T-cell (primary cell): ENCODE data around the gene KCND2. TPM values are rescaled to one million over a fixed set of nuclear protein-coding genes. Genes with fewer than 3 reads are reported as not detected.

Experiments
- ATAC-seq, 4 experiments: fragments of 200-7000 bp in 3 of 4; fragments of 150-1000 bp in 1 of 4; cut with Tn5 transposase; replicated peaks in 1 of 4; 1 replicate in 3 of 4; 2 replicates in 1 of 4; pipeline ENCODE4 v1.10.0; 2021; ENCODE audit warnings: moderate library complexity in 3 of 4, mild to moderate bottlenecking in 2 of 4, moderate number of reproducible peaks in 1 of 4
- CTCF ChIA-PET, 2 donors: fragments of 300-600 bp; sonication (Branson Sonifier 250); formaldehyde crosslinking; loops; one replicate each; lab custom pipeline; 2022; ENCODE audit warnings: antibody characterized with exemption in 2 of 2; lab: Charles Lee
- POLR2A ChIA-PET, 2 donors: fragments of 300-600 bp; sonication (Branson Sonifier 250); formaldehyde crosslinking; loops; one replicate each; lab custom pipeline; 2022; ENCODE audit warnings: antibody characterized with exemption in 2 of 2; lab: Charles Lee
- DNase-seq, 35 experiments: peaks; one replicate each; pipeline versions ENCODE4 v3.0.0 to v3.0.0-alpha.2; 2013 to 2023
- H3K27ac ChIP-seq: one replicate; pipeline ENCODE4 v1.5.1; 2013; ENCODE audit warnings: low read length
- H3K27me3 ChIP-seq, 2 experiments: replicated peaks in 1 of 2; 1 replicate in 1 of 2; 2 replicates in 1 of 2; pipeline versions ENCODE4 v1.6.1 to v1.7.0; 2013; ENCODE audit warnings: low read length in 1 of 2, mixed read lengths in 1 of 2; ENCODE audit not compliant: control insufficient read depth in 2 of 2, insufficient read depth in 2 of 2; ENCODE audit errors: extremely low read depth in 1 of 2
- H3K36me3 ChIP-seq, 2 donors: 1 replicate in 1 of 2; 2 replicates in 1 of 2; pipeline versions ENCODE4 v1.6.1 to v1.7.0; 2013; ENCODE audit warnings: low read length in 1 of 2; ENCODE audit not compliant: control insufficient read depth in 2 of 2, insufficient read depth in 1 of 2; ENCODE audit errors: extremely low read depth in 1 of 2
- H3K4me1 ChIP-seq, 2 experiments: 1 replicate in 1 of 2; 2 replicates in 1 of 2; pipeline versions ENCODE4 v1.6.1 to v1.7.0; 2013; ENCODE audit warnings: low read length in 2 of 2, mixed read lengths in 1 of 2; ENCODE audit not compliant: insufficient read depth in 2 of 2, control insufficient read depth in 1 of 2; ENCODE audit errors: extremely low read depth in 1 of 2
- H3K4me3 ChIP-seq, 2 donors: 1 replicate in 1 of 2; 2 replicates in 1 of 2; pipeline versions ENCODE4 v1.5.1 to v1.7.0; 2013; ENCODE audit warnings: mild to moderate bottlenecking in 2 of 2, low read length in 1 of 2, moderate library complexity in 1 of 2; ENCODE audit not compliant: control insufficient read depth in 1 of 2; ENCODE audit errors: extremely low read depth in 1 of 2
- H3K9me3 ChIP-seq: 2 replicates; pipeline ENCODE4 v1.7.0; 2013
- H3K27ac Mint-ChIP-seq, 2 donors: one replicate each; pipeline ENCODE4 v1.8.0; 2020 to 2021; ENCODE audit warnings: mild to moderate bottlenecking in 2 of 2, mixed read lengths in 2 of 2
- H3K27me3 Mint-ChIP-seq, 2 donors: one replicate each; pipeline ENCODE4 v1.8.0; 2021 to 2022; ENCODE audit warnings: mixed read lengths in 2 of 2
- H3K36me3 Mint-ChIP-seq: one replicate; pipeline ENCODE4 v1.8.0; 2021; ENCODE audit warnings: mixed read lengths
- H3K4me1 Mint-ChIP-seq, 3 donors: one replicate each; pipeline ENCODE4 v1.8.0; 2020 to 2022; ENCODE audit warnings: mixed read lengths in 3 of 3, mild to moderate bottlenecking in 1 of 3
- H3K4me3 Mint-ChIP-seq, 3 donors: one replicate each; pipeline ENCODE4 v1.8.0; 2020 to 2022; ENCODE audit warnings: mild to moderate bottlenecking in 3 of 3, mixed read lengths in 3 of 3, moderate library complexity in 3 of 3
- H3K9me3 Mint-ChIP-seq, 3 donors: one replicate each; pipeline ENCODE4 v1.8.0; 2020 to 2022; ENCODE audit warnings: mixed read lengths in 3 of 3
- WGBS: methylation state at CpG from one replicate; pipeline ENCODE4 v1.1.5; 2013; ENCODE audit warnings: missing lambda C conversion rate; ENCODE audit not compliant: insufficient coverage; 5-methylcytosine and 5-hydroxymethylcytosine counted together
- total RNA-seq, 35 experiments: library from RNA in 6 of 35; stranded (reverse) in 6 of 35; fragments of 120-200 nt in 1 of 35; gene quantifications; one replicate each; pipeline versions ENCODE4 v1.2.1 to v1.2.4 and lab custom pipeline; 2013 to 2026

KCND2 gene
- total RNA-seq, 5 donors from 2014 or later (not counting 1 experiment from before 2014, with no cell fraction given) = not detected

- Mint-ChIP-seq H3K27ac (no peak overlapping the region), H3K36me3 (no peaks in the 10 kb centered on the region), H3K9me3 (no peaks in the 10 kb centered on the region), H3K4me1 (no peaks in the 10 kb centered on the region), H3K4me3 (no peak overlapping the region), H3K27me3 (peaks cover 0 to 1% of the 10 kb centered on the region in 2 donors)
- Histone ChIP-seq H3K4me3 (no peak overlapping the region), H3K27ac (no peak overlapping the region), H3K4me1 (no peaks in the 10 kb centered on the region), H3K27me3 (no peaks in the 10 kb centered on the region), H3K9me3 (no peaks in the 10 kb centered on the region), H3K36me3 (no peaks in the 10 kb centered on the region)
- no CpG with 5 or more reads among the region's 2 CpGs for WGBS
- CTCF ChIA-PET = interaction anchor here in 1 of 2 donors (0.6 kb wide), 2 partner anchors 393 to 407 kb away, joined by 6 to 7 read pairs; no protein-coding TSS in a partner anchor
- ATAC-seq (no peak), DNase-seq (no peak)
- POLR2A ChIA-PET = interaction anchor here in 1 of 2 donors (0.6 kb wide), 1 partner anchor 314 kb away, joined by 3 read pairs; no protein-coding TSS in a partner anchor
Observed at GRCh38 chr7:120724955-120725354, 452.0 kb downstream of the KCND2 start.

- POLR2A ChIA-PET = interaction anchor here in 1 of 2 donors (0.6 kb wide), 1 partner anchor 313 kb away, joined by 3 read pairs; no protein-coding TSS in a partner anchor
- Mint-ChIP-seq H3K36me3 (no peaks in the 10 kb centered on the region), H3K4me1 (no peaks in the 10 kb centered on the region), H3K27ac (no peak overlapping the region), H3K4me3 (no peak overlapping the region), H3K27me3 (peaks cover 0 to 1% of the 10 kb centered on the region in 2 donors), H3K9me3 (no peaks in the 10 kb centered on the region)
- H3K27ac ChIP-seq = no peak overlapping the region
- no peak for ATAC-seq
- no peaks in the 10 kb centered on the region for H3K4me1 ChIP-seq
- H3K36me3 ChIP-seq = no peaks in the 10 kb centered on the region
- 40% methylated on average over 4 of the region's 10 CpGs for WGBS
- no peak overlapping the region for H3K4me3 ChIP-seq
- H3K27me3 ChIP-seq = no peaks in the 10 kb centered on the region
- no peak for DNase-seq
- H3K9me3 ChIP-seq = no peaks in the 10 kb centered on the region
- CTCF ChIA-PET = no interaction called here
Observed at GRCh38 chr7:120725376-120726039, 452.5 kb downstream of the KCND2 start.

- no peaks in the 10 kb centered on the region for H3K9me3 Mint-ChIP-seq
- ChIA-PET POLR2A (interaction anchor here in 1 of 2 donors (0.6 kb wide), 1 partner anchor 128 kb away, joined by 6 read pairs; no protein-coding TSS in a partner anchor), CTCF (no interaction called here)
- no peaks in the 10 kb centered on the region for H3K27me3 ChIP-seq
- no peak overlapping the region for H3K27ac ChIP-seq
- H3K27ac Mint-ChIP-seq = no peak overlapping the region
- H3K36me3 Mint-ChIP-seq = no peaks in the 10 kb centered on the region
- H3K4me3 Mint-ChIP-seq = no peak overlapping the region
- no CpG with 5 or more reads among the region's 1 CpG for WGBS
- H3K36me3 ChIP-seq = no peaks in the 10 kb centered on the region
- DNase-seq (no peak), ATAC-seq (no peak)
- H3K27me3 Mint-ChIP-seq = peaks cover 1 to 3% of the 10 kb centered on the region in 2 donors
- H3K4me3 ChIP-seq = no peak overlapping the region
- no peaks in the 10 kb centered on the region for H3K4me1 ChIP-seq
- no peaks in the 10 kb centered on the region for H3K4me1 Mint-ChIP-seq
- no peaks in the 10 kb centered on the region for H3K9me3 ChIP-seq
Observed at GRCh38 chr7:120729245-120729644, 456.3 kb downstream of the KCND2 start.

- ATAC-seq (no peak), DNase-seq (no peak)
- H3K4me1 ChIP-seq = no peaks in the 10 kb centered on the region
- Mint-ChIP-seq H3K27ac (no peak overlapping the region), H3K36me3 (no peaks in the 10 kb centered on the region), H3K4me3 (no peak overlapping the region), H3K4me1 (no peaks in the 10 kb centered on the region), H3K9me3 (no peaks in the 10 kb centered on the region), H3K27me3 (peaks cover 1 to 3% of the 10 kb centered on the region in 2 donors)
- ChIA-PET POLR2A (no interaction called here), CTCF (interaction anchor here in 1 of 2 donors (0.9 kb wide), 1 partner anchor 61 kb away, joined by 3 read pairs; no protein-coding TSS in a partner anchor)
- no peaks in the 10 kb centered on the region for H3K36me3 ChIP-seq
- H3K27me3 ChIP-seq = no peaks in the 10 kb centered on the region
- H3K27ac ChIP-seq = no peak overlapping the region
- no peaks in the 10 kb centered on the region for H3K9me3 ChIP-seq
- no peak overlapping the region for H3K4me3 ChIP-seq
Observed at GRCh38 chr7:120731271-120731670, 458.3 kb downstream of the KCND2 start.

- Mint-ChIP-seq H3K4me3 (no peak overlapping the region), H3K36me3 (no peaks in the 10 kb centered on the region), H3K9me3 (no peaks in the 10 kb centered on the region), H3K27me3 (peaks cover 1 to 4% of the 10 kb centered on the region in 2 donors), H3K27ac (no peak overlapping the region), H3K4me1 (no peaks in the 10 kb centered on the region)
- POLR2A ChIA-PET = no interaction called here
- DNase-seq = no peak
- CTCF ChIA-PET = interaction anchor here in 1 of 2 donors (0.6 kb wide), 1 partner anchor 27 kb away, joined by 3 read pairs; no protein-coding TSS in a partner anchor
- Histone ChIP-seq H3K4me3 (no peak overlapping the region), H3K4me1 (no peaks in the 10 kb centered on the region), H3K27ac (no peak overlapping the region), H3K36me3 (no peaks in the 10 kb centered on the region), H3K9me3 (no peaks in the 10 kb centered on the region), H3K27me3 (no peaks in the 10 kb centered on the region)
- no peak for ATAC-seq
Observed at GRCh38 chr7:120732256-120732655, 459.3 kb downstream of the KCND2 start.

- H3K27ac Mint-ChIP-seq = no peak overlapping the region
- Histone ChIP-seq H3K27ac (no peak overlapping the region), H3K9me3 (no peaks in the 10 kb centered on the region), H3K36me3 (no peaks in the 10 kb centered on the region), H3K4me3 (no peak overlapping the region), H3K4me1 (no peaks in the 10 kb centered on the region), H3K27me3 (no peaks in the 10 kb centered on the region)
- CTCF ChIA-PET = interaction anchor here in 1 of 2 donors (0.5 kb wide), 1 partner anchor 42 kb away, joined by 7 read pairs; no protein-coding TSS in a partner anchor
- ATAC-seq = no peak
- POLR2A ChIA-PET = no interaction called here
- DNase-seq = no peak
- H3K36me3 Mint-ChIP-seq = no peaks in the 10 kb centered on the region
- peaks cover 3 to 6% of the 10 kb centered on the region in 2 donors for H3K27me3 Mint-ChIP-seq
- WGBS = 100% methylated on average over 2 of the region's 3 CpGs
- no peaks in the 10 kb centered on the region for H3K9me3 Mint-ChIP-seq
- no peaks in the 10 kb centered on the region for H3K4me1 Mint-ChIP-seq
- H3K4me3 Mint-ChIP-seq = no peak overlapping the region
Observed at GRCh38 chr7:120733143-120733542, 460.2 kb downstream of the KCND2 start.
